ENCODE results near the gene KIF7.
"Not testable (repeated sequence)": the region's sequence is repeated elsewhere in the genome, so short reads cannot be mapped to it uniquely, and the experiment has no call there.

KIF7 gene, protein sequence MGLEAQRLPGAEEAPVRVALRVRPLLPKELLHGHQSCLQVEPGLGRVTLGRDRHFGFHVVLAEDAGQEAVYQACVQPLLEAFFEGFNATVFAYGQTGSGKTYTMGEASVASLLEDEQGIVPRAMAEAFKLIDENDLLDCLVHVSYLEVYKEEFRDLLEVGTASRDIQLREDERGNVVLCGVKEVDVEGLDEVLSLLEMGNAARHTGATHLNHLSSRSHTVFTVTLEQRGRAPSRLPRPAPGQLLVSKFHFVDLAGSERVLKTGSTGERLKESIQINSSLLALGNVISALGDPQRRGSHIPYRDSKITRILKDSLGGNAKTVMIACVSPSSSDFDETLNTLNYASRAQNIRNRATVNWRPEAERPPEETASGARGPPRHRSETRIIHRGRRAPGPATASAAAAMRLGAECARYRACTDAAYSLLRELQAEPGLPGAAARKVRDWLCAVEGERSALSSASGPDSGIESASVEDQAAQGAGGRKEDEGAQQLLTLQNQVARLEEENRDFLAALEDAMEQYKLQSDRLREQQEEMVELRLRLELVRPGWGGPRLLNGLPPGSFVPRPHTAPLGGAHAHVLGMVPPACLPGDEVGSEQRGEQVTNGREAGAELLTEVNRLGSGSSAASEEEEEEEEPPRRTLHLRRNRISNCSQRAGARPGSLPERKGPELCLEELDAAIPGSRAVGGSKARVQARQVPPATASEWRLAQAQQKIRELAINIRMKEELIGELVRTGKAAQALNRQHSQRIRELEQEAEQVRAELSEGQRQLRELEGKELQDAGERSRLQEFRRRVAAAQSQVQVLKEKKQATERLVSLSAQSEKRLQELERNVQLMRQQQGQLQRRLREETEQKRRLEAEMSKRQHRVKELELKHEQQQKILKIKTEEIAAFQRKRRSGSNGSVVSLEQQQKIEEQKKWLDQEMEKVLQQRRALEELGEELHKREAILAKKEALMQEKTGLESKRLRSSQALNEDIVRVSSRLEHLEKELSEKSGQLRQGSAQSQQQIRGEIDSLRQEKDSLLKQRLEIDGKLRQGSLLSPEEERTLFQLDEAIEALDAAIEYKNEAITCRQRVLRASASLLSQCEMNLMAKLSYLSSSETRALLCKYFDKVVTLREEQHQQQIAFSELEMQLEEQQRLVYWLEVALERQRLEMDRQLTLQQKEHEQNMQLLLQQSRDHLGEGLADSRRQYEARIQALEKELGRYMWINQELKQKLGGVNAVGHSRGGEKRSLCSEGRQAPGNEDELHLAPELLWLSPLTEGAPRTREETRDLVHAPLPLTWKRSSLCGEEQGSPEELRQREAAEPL (N-terminal part only)

DNA sequence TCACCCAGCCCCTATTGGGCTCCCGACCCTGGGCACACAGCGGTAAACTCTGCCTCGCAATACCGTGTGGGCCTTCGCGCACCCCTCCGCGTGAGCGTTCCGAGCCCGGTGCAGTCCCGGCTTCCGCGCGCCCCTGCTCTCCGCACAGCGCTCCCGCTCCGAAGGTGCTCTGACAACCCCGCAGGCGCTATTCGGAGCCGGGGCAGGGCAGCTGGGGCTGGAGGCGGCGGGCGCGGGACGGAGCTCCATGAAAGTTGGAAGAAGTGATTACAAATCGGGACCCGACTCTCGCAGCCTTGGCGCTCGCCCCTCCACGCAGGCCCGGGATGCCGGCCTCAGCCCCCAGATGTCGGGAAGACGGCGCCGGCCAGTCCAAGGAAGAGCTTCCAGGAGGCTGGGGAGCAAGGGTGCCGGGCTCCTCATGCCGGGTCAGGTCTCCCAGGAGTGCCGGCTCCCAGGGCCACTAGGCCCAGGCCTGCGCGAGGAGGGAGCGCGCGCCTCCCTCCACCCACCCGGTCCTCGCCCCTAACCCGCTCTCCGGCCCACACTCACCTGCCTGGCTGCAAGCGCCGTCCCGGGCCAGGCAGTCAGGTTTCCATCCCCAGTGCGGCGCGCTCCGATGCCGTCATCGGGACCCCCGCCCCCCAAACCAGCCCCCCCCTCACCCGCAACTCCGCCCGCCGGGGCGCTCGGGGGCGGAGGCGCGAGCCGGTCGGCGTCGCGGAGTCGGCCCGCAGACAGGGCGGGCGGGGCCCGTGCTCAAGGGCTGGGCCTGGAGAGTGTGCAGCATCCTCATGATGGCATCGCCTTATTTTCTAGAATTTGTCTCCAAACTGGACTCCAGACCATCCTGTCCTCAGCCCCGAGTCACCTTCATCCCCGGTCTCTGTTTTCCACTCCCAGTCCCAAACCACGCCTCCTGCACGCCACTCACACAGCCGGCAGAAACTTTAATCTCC is at the start of gene KIF7:
TSS of gene KIF7 (minus strand) at position 621 of the 959 bp plus-strand sequence. CDS start 2,537 bp downstream, outside the sequence.
- no peak for DNase-seq

DNA sequence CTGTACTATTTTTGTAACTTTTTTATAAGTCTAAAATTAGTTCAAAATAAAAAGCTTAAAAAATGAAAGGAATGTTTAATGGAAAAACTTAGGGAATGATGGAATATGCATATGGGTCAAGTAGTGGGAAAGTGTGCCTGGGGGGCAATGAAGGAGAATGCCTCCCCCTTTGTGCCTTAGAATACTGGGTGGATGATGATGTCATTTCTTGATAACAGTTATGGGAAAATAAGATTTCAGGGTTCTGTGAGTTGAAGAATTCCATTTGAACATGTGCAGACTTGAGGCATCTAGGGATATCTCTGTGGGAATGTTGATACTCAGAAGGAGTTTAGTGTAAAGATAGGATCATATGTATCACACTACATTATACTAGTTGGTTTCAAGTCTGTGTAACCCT is 49.1 kb upstream of the KIF7 start:
- DNase-seq, result no peak

DNA sequence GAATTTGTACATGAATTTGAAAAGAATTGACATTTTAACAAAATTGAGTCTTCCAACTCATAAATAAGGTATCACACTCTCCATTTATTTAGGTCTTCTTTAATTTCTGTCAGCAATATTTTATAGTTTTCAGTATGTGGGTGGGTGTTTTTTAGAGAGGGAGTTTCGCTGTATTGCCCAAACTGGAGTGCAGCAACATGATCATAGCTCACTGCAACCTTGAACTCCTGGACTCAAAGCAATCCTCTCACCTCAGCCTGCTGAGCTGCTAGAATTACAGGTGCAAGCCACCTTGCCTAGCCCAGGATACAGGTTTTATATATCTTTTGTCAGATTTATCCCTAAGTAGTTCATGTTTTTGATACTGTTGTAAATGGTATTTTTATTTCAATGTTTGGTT is 39.9 kb upstream of the KIF7 start:
- no peak for DNase-seq

DNA sequence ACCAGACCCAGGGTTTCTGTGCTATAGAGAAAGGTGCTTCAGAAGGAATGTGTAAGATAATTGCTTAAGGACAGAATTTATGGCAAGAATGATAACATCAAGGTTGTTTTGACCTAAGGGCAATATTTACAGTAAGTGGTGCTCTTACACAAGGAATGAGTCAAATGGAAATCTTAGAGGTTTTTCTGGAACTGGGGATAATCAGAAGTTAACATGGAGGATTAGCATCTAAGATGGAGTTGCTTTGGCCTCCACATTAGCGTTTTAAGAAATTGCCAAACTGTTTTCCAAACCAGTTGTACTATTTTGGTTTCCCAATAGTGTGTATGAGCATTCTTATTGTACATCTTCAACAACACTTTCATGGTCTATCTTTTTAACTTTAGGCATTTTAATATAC is 38.4 kb upstream of the KIF7 start:
- DNase-seq, result no peak

DNA sequence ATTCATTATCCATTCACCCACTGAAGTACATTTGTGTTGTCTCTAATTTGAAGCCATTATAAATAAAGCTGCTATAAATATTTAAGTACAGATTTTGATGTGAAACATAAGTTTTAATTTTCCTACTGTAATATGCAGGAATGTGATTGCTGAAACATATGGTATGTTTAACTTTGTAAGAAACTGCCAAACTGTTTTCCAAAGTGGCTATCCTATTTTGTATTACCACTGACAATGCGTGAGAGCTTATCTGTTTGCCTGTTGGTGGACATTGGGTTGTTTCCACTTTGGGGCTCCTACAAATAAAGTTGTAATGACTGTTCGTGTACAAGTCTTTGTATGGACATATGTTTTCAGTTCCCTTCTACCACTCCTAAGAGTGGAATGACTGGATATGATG is 37.8 kb upstream of the KIF7 start:
- DNase-seq, result no peak

DNA sequence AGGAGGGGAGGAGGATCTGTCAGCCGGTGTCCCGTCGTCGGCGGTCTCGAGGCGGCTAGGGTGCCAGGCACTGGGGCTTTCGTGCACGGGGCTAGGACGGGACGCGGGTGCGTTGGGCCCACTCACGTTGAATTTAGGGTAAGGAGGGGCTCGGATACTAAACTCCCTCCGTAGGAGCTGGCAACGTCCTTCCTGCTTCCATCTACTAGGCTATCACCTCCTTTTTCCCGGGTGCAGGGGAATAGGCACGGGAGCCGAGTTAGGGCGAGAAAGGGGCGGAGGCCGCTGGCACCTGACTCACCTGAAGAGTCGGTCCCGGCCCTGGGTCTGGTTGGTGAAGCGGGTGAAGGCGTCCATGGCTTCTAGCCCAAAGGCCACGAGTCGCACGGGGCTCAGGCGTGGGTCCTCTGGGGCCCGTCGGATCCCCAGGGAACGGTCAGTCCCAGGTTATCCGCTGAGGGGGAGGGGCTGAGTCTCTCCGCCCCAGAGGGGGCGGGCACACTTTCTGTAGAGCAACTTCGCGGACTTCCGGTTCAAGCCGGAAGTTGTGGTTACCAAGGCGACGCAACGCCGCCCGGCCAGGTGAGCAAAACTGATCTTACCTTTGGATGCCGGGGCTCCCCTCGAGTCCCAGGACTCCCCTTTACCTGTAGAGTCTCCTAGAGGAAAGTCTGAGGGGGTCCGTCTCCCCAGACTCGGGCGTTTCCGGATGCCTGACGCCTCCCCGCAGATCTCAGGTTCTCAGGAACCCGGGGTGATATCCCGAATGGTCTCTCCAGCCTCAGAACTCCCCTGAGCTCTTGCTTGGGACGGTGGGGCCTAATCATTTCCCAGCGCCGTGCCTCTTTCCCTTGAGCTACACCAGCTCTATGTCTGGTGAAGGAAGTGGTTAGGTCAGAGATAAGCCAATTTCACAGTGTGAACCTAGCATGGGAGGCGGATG is 35.3 kb upstream of the KIF7 start, which contains the start of the genes PEX11A and WDR93:
TSS of gene PEX11A (minus strand) at position 479 of the 943 bp plus-strand sequence. CDS start at position 357, 122 bp downstream.
TSS of gene WDR93 (plus strand) at position 536 of the 943 bp plus-strand sequence. CDS start 10,936 bp downstream, outside the sequence.
- DNase-seq, result no peak

DNA sequence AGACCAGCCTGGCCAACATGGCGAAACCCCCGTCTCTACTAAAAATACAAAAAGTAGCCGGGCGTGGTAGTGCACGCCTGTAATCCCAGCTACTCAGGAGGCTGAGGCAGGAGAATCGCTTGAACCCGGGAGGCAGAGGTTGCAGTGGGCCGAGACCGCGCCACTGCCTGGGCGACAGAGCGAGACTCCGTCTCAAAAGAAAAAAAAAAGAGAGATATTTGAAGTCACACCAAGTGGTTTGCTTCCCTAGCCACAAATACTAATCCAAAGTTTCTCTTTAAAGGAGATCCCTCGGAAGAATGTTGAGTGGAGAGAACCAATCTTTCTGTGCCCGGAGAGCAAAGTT is 34.6 kb upstream of the KIF7 start:
- not testable (repeated sequence) for DNase-seq

DNA sequence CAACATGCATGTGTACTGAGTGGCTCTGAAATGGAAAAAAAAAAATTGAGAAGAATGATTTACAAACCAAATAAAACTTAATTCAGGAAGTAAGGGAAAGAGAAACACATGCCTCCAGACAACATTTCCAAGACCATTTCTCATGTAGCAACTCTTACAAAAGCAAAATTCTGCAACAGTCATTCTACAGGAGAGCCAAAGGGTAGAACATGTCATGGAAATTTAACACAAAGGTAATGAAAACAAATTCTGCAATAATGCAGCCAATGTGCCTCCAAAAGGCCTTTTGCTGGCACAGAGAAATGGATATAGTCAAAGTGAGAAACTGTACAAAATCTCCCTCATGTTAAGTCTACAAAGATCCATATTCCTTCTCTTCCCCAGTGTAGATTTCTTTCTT is 31.3 kb upstream of the KIF7 start:
- DNase-seq, result no peak

DNA sequence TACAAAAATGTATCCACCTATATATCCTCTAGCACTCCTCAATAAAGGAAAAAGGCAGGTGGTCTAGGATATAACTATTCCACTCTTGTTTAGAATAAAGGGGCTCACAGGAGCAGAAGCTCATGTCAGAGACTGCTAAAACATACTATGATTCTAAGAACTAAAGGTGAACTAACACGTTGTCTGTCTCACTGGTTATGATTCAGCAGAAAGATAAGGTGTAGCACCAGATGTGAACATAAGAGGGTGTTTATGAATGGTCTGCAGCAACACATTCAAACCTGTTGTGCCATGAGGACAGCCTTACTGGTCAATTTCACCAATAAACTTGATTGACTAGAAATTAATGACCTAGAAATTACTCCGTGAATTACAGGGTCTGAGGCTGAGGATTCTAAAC is 30.7 kb upstream of the KIF7 start:
- no peak for DNase-seq

DNA sequence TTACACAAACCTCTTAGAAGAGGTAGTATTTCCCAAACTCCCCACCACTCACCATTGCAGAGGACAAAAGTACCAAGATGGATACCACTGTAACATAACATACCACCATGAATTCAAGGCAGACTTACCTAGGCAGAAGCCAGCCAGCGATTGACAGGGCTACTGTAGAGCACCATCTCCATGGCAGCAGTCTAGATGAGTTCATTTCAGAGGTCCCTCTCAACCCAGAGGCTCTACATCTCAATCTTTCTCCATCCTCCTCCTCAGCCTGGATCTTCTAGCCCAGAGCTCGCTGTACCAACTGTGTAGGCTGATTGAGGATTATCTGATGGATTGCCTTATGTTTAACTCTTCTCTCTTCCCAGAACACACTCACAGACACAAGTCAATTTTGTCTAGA is 25.9 kb upstream of the KIF7 start:
- no peak for DNase-seq

DNA sequence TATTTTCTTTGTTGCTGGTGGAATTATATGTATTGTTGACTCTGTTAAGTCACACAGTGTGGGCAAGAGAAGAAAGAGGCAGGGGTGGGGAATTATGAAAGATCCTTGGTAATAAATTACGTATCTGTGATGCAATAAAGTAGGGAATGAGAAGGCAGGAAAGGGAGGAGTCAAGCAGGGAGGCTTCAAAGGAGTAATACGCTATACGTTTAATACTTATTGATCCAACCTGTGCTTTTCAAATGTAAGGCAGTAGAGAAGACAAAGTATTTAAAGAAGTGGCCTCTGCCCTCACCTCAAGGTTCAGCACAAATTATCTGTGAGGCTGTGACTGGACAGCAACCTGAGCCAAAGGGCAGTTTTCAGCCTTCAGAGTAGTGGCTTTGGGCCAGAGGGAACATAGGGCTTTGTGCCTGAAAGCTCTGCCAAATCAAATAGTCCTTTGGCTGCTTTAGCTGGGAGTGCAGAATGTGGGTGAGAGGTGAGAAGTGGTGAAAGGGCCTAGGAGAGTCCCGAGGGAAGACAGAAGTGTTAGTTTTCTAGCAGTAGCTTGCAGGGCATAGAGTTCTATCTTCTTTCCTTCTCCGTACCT is 25.1 kb upstream of the KIF7 start:
- no peak for DNase-seq

DNA sequence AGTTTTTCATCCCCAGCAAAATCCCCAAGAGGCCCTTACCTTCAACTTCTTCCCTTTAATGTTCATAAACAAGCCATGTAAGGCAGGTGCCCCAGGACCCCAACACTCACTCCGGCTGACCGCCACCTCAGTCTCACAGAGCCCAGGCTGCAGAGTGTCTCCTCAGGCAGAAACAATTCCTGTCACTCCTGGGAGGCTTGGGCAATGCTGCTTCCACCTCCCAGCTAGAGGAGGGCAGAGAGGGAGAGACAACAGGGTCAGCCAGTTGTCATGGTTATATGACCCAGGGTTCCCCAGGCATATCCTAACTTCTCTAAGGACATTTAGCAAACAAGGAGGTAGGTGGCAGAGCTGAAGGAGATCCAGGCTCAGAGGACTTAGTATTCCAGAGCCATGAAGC is 23.9 kb upstream of the KIF7 start, which contains the start of gene PLIN1:
TSS of gene PLIN1 (minus strand) at position 156 of the 400 bp plus-strand sequence. CDS start 1,878 bp downstream, outside the sequence.
- no peak for DNase-seq

DNA sequence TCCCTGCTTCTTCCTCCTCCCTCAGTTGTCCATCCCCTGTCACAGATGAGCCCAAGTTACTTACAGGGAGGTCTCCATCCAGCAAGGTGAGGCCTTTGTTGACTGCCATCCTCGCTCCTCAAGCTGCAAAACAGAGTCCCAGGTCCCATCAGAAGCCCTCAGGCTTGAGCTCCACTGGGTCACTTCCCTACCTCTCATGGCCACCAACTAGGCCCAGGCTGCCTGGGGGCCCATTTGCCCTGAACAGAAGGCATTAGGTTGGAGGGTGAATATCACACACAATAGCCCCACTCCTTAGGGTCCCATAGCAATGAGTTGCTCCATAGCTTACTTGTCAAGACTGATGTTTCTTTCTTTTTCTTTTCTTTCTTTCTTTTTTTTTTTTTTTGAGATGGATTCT is 22.1 kb upstream of the KIF7 start:
- DNase-seq, result no peak

DNA sequence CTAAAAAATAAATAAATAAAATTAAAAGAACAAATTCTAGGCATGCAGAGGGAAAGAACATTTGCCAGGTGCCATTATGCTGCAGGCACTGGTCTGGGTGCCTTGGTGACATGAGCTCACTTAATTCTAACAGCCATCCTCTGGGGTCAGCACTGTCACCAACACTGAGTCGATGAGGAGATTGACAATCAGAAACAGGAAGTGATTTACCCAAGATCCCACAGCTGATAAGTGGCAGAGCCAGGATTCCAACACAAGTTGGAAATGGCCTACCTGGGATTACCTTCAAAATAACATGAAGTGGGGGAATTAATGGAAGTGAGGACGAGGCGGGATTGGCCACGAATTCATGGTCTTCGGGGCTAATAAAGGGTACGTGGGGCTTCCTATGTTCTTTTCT is 20.3 kb upstream of the KIF7 start:
- no peak for DNase-seq

DNA sequence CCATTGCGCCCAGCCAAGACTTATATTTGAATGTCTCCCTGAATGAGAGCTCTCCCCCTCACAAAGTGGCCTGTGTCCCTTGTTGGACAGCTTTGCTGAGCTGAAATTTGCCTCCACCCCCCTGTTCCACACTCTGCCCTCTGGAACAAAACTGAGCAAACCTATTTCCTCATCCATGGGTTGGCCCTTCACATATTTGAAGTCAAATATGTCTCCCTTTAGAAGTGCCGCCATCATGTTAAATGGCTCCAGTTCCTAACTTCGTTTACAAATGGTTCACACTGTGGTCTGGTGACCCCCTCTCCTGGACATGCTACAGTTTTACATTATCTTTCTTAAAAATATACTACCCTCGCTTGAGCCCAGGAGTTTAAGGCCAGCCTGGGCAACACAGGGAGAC is 19.3 kb upstream of the KIF7 start:
- no peak for DNase-seq

DNA sequence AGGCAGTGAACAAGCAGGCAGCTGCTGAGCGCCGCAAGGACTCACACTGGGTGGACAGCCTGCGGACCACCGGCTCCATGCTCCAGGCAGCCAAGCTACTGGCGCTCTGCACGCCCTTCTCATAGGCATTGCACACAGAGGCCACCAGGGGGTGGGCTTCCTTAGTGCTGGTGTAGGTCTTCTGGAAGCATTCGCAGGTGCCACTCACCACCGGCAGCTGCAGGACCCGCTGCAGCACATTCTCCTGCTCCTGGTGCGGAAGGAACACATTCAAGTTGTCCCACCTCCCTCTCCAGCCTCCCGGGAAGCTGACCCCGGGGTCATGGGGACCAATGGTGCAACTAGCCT is 17.9 kb upstream of the KIF7 start:
- DNase-seq, result no peak

DNA sequence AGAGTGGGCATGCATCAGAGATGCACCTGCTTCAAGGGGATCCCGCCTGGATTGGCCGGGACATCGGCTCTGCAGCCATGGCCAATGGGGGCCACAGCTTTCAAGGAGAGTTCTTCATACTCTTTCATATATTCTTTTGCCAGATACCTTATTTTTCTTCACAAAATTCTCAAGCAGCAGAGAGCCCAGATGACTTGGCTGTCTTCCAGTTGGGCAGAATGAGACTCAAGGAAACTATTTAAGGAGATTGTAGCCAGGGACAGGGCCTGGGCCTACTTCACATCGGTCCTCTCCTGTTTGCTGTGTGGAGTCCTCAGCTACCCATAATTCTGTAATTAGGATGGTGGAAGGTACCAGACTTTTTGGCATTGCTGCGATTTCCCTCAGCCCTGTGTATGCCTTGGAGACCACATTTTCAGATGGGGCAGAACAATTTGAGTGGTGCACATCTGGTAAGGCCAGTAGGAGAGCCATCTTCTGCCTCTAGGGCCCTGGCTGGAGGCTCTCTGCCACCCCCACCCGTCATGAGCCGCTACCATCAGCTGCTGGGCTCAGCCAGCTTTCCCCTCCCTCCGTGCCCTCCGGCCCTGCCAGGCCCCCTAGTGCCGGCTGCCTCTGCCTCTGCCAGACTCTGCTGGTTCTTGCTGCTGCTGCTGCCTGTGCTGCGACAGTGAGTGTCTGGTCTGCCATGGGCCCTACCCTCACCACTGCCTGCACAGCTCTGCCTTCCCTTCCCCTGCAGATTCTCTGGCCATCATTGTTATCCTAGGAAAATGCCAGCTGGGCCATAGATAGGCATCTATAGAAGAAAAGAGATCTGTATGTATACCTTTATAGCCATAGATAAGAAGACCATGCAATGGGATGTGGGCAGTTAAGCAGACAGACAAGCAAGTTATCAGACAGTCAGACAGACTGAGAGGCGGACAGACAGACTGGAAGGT is 17.2 kb upstream of the KIF7 start:
- DNase-seq, result no peak

DNA sequence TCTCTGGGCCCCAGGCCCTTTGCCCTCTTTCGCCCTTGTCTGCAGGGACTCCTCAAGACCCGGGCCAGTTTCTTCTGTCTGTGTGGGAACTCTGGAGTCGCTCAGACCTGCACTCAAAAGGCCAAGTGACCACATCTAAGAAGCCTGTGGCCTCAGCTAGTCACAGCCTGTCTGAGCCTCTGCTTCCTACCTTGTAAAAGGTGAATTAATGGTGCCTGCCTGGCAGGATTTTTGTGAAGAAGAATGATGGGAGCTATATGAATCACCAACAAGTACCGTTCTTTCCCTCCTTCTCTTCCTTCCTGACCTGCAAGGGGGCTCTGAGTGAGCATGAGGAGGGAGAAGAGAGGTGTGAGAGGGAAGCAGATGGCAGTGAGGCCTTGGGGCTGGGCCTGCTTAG is 16.4 kb upstream of the KIF7 start:
- no peak for DNase-seq

Measured in cerebellar nuclear complex (tissue), 1 donor.